Esophagus squamous epithelium (tissue), 5 donors: Measurements from ENCODE around the gene GFRA1. TPM values are rescaled to one million over a fixed set of nuclear protein-coding genes. Genes with fewer than 3 reads are reported as not detected.

Experiments
- DNase-seq: peaks from one replicate; lab custom pipeline; 2025; lab: John Stamatoyannopoulos, UW
- H3K27ac ChIP-seq, 4 donors: fragments of 200-600 bp; sonication (generic); one replicate each; pipeline ENCODE4 v1.5.1; 2016 to 2019; ENCODE audit warnings: mild to moderate bottlenecking in 1 of 4
- H3K27me3 ChIP-seq, 4 donors: fragments of 200-600 bp; sonication (generic); 1 replicate in 3 of 4; 2 replicates in 1 of 4; pipeline versions ENCODE4 v1.5.1 to v1.6.0; 2017 to 2021; ENCODE audit warnings: antibody characterized with exemption in 1 of 4
- H3K36me3 ChIP-seq, 3 donors: fragments of 200-600 bp; sonication (generic); one replicate each; pipeline ENCODE4 v1.5.1; 2016 to 2019
- H3K4me1 ChIP-seq, 3 donors: fragments of 200-600 bp; sonication (generic); one replicate each; pipeline ENCODE4 v1.5.1; 2017 to 2019
- H3K4me3 ChIP-seq, 4 donors: fragments of 200-600 bp; sonication (generic); 1 replicate in 3 of 4; 2 replicates in 1 of 4; pipeline ENCODE4 v1.5.1; 2016 to 2019; ENCODE audit warnings: mild to moderate bottlenecking in 2 of 4, moderate library complexity in 1 of 4
- H3K9me3 ChIP-seq, 3 donors: fragments of 200-600 bp; sonication (generic); one replicate each; pipeline ENCODE4 v1.5.1; 2016 to 2019
- POLR2A ChIP-seq, 4 donors: fragments of 450-650 bp; IDR thresholded peaks; one replicate each; pipeline ENCODE4 v1.6.1; 2017; ENCODE audit warnings: antibody characterized with exemption in 4 of 4, mild to moderate bottlenecking in 4 of 4, moderate library complexity in 3 of 4
- WGBS, 2 donors: methylation state at CpG; one replicate each; pipeline ENCODE4 v1.1.5; 2018; 5-methylcytosine and 5-hydroxymethylcytosine counted together
- intact Hi-C: fragments of 100-400 bp; cut with DNase I; formaldehyde crosslinking; loops from one replicate; pipeline ENCODE4 v1.15.0; 2022
- total RNA-seq, 4 donors: library from RNA; depleted of rRNA; stranded (reverse); fragments of >200 nt; gene quantifications; one replicate each; pipeline ENCODE4 v1.1.0, GENCODE V29; 2016
- TF ChIP-seq, protein P1 (sequence below), 6 experiments: fragments of 450-650 bp in 4 of 6; fragments of 200-600 bp in 2 of 6; sonication (generic) in 2 of 6; IDR thresholded peaks; one replicate each; pipeline ENCODE4 v1.5.1; 2016 to 2019; ENCODE audit warnings: antibody characterized with exemption in 6 of 6, mild to moderate bottlenecking in 4 of 6, moderate library complexity in 4 of 6
- donor health status: DM: yes; HTN: yes; CAD: no.

The GFRA1 gene
- total RNA-seq, 4 donors from 2014 or later = 1.0 to 79.9 (median 4.2) TPM

DNA sequence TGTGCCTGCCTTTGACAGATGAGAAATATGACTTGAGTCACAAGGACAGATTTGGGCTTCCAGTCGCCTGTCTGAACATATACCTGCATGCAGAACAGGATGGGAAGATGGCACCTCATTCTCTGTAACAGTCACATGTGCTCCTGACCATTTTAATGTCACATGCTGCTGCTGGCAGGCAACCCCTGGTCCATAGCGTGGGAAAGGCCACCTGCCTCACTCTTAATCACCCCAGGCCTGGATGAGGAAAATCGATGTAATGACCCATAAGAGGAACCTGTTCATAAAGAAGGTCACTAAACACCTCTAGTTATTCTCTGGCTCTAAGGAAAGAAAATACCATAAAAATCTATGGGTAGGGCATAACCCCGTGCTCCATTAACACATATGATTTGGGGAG, 110.2 kb downstream of the GFRA1 start:
- Histone ChIP-seq H3K4me3 (no peak overlapping the region), H3K27me3 (no peaks in the 10 kb centered on the region), H3K4me1 (no peaks in the 10 kb centered on the region), H3K27ac (no peak overlapping the region), H3K9me3 (no peaks in the 10 kb centered on the region), H3K36me3 (no peaks in the 10 kb centered on the region)
- WGBS, 2 donors = 56 to 75% methylated on average over 4 of the region's 4 CpGs
- DNase-seq = no peak
- intact Hi-C loops = no loop called here
- TF ChIP-seq POLR2A (IDR thresholded peaks at IDR 0.05) = no peak
- TF ChIP-seq, protein P1, sequence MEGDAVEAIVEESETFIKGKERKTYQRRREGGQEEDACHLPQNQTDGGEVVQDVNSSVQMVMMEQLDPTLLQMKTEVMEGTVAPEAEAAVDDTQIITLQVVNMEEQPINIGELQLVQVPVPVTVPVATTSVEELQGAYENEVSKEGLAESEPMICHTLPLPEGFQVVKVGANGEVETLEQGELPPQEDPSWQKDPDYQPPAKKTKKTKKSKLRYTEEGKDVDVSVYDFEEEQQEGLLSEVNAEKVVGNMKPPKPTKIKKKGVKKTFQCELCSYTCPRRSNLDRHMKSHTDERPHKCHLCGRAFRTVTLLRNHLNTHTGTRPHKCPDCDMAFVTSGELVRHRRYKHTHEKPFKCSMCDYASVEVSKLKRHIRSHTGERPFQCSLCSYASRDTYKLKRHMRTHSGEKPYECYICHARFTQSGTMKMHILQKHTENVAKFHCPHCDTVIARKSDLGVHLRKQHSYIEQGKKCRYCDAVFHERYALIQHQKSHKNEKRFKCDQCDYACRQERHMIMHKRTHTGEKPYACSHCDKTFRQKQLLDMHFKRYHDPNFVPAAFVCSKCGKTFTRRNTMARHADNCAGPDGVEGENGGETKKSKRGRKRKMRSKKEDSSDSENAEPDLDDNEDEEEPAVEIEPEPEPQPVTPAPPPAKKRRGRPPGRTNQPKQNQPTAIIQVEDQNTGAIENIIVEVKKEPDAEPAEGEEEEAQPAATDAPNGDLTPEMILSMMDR (IDR thresholded peaks at IDR 0.05) = no peak

DNA sequence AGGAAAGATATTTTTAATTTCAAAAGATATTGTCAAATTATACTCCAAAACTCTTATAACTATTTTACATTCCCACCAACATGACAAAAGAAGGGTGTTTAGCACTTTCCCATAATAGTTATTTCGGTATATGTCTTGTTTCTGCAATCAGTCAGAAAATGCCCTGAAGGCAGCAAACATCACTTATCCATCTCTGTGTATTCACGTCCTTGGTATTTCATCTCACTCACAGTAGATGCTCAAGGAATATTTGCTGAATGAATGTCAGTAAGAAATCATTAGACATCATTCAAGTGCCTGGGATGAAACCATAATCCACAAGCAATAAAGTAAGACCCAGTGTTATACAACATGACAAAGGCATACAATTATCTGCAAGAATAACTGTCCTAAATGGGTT, 112.7 kb downstream of the GFRA1 start:
- intact Hi-C loops = no loop called here
- Histone ChIP-seq H3K4me3 (no peak overlapping the region), H3K4me1 (no peaks in the 10 kb centered on the region), H3K9me3 (no peaks in the 10 kb centered on the region), H3K36me3 (no peaks in the 10 kb centered on the region), H3K27me3 (no peaks in the 10 kb centered on the region), H3K27ac (no peak overlapping the region)
- no peak for DNase-seq
- 40 to 43% methylated on average over 2 of the region's 2 CpGs for WGBS, 2 donors
- TF ChIP-seq, protein P1 (IDR thresholded peaks at IDR 0.05) = no peak
- TF ChIP-seq POLR2A (IDR thresholded peaks at IDR 0.05) = no peak

DNA sequence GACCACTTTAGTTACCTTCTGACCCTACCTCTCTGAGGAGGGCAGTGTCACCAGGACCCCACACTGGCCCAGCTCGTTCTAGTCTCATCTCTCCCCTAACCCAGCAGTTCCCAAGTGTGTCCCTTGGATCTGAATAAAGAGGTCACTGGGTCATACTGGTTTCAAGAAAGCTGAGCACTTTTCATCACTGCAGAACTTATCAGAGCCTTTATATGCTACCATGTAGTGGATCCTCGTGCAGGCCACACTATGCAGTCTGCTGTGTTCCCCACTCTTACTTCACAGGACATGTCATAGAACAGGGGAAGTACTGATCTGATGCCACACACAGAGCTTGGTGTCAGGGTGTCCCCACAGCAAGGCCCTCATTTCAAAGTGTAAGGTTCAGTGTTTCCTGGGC, 113.8 kb downstream of the GFRA1 start:
- WGBS, 2 donors = 57 to 75% methylated on average over 1 of the region's 2 CpGs
- H3K4me1 ChIP-seq = no peaks in the 10 kb centered on the region
- DNase-seq = no peak
- intact Hi-C loops = no loop called here
- no peak overlapping the region for H3K27ac ChIP-seq
- no peaks in the 10 kb centered on the region for H3K9me3 ChIP-seq
- no peak overlapping the region for H3K4me3 ChIP-seq
- TF ChIP-seq POLR2A (IDR thresholded peaks at IDR 0.05) = no peak
- TF ChIP-seq, protein P1 (IDR thresholded peaks at IDR 0.05) = no peak
- H3K36me3 ChIP-seq = no peaks in the 10 kb centered on the region
- no peaks in the 10 kb centered on the region for H3K27me3 ChIP-seq

DNA sequence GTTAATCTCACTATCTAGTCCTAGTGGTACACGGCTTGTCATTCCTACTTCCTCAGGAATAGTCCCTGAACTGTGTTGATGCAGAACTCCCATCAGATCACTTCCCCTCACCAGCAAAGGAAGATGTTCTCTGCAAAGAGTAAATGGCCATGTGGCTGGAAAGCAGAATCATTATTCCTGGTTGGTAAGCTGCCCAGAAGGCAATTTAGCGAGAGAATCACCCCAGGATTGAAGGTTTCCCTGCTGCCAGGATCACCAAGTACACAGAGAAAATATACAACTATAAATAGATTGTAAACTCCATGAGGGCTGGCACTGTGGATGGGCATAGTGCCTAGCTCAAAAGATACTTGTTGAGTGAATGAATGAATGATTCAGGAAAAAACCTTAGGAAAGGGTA, 115.0 kb downstream of the GFRA1 start:
- no peak for TF ChIP-seq POLR2A (IDR thresholded peaks at IDR 0.05)
- TF ChIP-seq, protein P1 (IDR thresholded peaks at IDR 0.05) = no peak
- no peaks in the 10 kb centered on the region for H3K4me1 ChIP-seq
- DNase-seq = no peak
- H3K27ac ChIP-seq = no peak overlapping the region
- no peaks in the 10 kb centered on the region for H3K36me3 ChIP-seq
- intact Hi-C loops = no loop called here
- H3K9me3 ChIP-seq = no peaks in the 10 kb centered on the region
- no peak overlapping the region for H3K4me3 ChIP-seq
- H3K27me3 ChIP-seq = no peaks in the 10 kb centered on the region
- WGBS, 2 donors = 54 to 78% methylated on average over 1 to 2 of the region's 2 CpGs

DNA sequence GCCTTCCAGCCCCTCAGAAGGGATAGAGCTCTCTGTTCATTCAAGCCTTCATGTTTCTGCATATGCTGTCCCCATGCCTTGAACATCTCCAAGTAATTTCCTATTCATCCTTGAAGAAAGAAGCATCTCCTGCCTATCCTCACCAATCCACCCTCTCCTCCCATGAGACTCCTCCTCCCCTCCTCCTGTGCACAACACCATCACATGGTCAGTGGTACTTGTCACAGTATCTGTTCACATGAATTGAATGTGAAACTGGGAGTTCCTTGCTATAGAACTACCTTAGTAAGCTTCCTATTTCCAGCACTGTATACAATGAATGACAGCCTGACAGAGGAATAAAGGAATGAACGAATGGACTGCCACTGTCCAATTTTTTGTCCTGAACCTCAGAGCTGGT, 115.5 kb downstream of the GFRA1 start:
- Histone ChIP-seq H3K4me1 (no peaks in the 10 kb centered on the region), H3K27me3 (no peaks in the 10 kb centered on the region), H3K27ac (no peak overlapping the region), H3K36me3 (no peaks in the 10 kb centered on the region), H3K9me3 (no peaks in the 10 kb centered on the region), H3K4me3 (no peak overlapping the region)
- intact Hi-C loops = no loop called here
- WGBS, 2 donors = 67 to 75% methylated on average over 1 of the region's 1 CpG
- DNase-seq = no peak
- TF ChIP-seq, protein P1 (IDR thresholded peaks at IDR 0.05) = no peak
- TF ChIP-seq POLR2A (IDR thresholded peaks at IDR 0.05) = no peak
